ENCODE data around the gene GPX3.

The GPX3 gene

GRCh38 chr5:151076616-151077015 is 56.2 kb downstream of the GPX3 start:
- DNase-seq (ENCODE audit: low spot score) (no peak), FAIRE-seq (no peak)

- DNase-seq (ENCODE audit: low spot score) = no peak
- no peak for FAIRE-seq
Observed at GRCh38 chr5:151077419-151077818, 57.0 kb downstream of the GPX3 start.

- DNase-seq (ENCODE audit: low spot score) = no peak
- FAIRE-seq = no peak
Observed at GRCh38 chr5:151077967-151078366, 57.6 kb downstream of the GPX3 start.

All from urothelium cell line (cell line).